ENCODE data around the gene APLNR.
A peak's percentile ranks its signal among the peaks of the same experiment; 100 is the strongest.
"Not testable (repeated sequence)": the region's sequence is repeated elsewhere in the genome, so short reads cannot be mapped to it uniquely, and the experiment has no call there.

Gene APLNR

DNA sequence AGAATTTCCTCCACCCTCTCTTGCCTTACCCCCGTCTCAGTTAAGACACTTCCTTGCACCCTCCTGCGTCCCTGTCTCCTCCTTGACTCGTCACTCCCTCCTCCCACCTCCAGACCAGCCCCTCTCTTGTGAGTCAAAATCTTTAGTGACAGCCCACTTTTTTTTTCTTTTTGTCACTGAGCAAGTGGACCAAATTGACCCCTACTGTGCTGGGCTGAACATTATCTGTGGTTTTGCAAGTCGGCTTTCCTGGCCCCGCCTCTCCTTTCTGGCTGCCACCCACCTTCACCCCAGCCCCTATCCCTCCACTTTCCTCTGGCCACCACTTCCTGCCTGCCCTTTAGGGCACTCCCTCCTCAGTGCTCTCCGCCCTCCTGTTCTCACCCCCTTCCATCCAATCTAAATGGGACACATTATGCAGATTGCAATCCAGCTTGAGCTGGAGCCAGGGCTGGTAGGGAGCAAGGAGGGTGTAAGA is at the start of gene APLNR:
TSS of gene APLNR (minus strand) at position 47 of the 478 bp plus-strand sequence. CDS start 246 bp downstream, outside the sequence.
- DNase-seq (ENCODE audit: low read depth in 2 of 2): no peak

DNA sequence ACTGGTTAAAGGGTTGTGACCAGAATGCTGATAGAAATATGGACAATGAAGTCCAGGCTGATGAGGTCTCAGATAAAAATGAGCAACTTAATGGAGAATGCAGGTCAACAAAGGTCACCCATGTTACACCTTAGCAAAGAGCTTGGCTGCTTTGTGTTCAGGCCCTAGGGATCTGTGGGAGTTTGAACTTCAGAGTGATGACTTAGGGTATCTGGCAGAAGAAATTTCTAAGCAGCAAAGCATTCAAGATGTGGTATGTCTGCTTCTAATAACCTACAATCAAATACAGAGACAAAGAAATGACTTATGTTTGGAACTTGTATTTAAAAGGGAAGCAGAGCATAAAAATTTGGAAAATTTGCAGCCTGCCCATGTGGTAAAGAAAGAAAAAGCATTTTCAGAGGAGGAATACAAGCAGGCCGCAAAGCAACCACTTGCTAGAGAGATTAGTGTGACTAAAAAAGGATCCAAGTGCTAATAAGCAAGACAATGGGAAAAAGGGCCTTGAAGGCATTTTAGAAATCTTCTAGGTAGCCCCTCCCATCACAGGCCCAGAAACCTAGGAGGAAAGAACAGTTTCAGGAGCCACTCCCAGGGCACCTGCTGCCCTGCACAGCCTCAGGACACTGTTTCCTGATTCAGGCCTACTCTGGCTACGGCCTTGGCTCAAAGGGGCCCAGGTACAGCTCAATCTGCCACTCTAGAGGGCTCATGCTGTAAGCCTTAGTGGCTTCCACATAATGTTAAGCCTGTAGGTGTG is 46.4 kb upstream of the APLNR start:
- no peak for DNase-seq (ENCODE audit: low read depth in 2 of 2)

DNA sequence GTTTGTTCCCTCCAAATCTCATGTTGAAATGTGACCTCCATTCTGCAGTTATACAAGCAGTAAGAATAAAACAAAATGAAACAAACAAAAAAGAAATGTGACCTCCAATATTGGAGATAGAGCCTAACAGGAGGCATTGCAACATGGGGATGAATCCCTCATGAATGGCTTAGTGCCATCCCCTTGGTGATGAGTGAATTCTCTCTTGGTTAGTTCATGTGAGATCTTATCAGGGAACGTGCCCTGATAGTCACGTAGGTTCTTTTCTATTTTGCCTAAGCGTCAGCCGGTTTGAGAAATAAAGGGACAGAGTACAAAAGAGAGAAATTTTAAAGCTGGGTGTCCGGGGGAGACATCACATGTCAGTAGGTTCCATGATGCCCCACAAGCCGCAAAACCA is 44.5 kb upstream of the APLNR start:
- not testable (repeated sequence) for DNase-seq (ENCODE audit: low read depth in 2 of 2)

DNA sequence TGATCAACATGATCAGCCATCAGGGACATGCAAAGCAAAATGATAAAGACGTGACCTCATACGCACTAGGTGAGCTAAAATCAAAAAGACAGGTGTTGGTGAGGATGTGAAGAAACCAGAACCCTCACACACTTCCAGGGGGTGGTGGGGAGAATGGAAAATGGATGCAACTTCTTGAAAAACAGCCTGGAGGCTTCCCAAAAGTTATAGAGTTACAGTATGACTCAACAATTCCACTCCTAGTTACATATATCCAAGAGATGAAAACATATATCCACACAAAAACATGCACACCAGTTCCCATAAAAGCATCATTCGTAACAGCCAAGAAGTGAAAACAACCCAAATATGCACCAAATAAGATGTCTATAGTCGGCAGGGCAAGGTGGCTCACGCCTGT is 42.1 kb upstream of the APLNR start:
- no peak for DNase-seq (ENCODE audit: low read depth in 2 of 2)

DNA sequence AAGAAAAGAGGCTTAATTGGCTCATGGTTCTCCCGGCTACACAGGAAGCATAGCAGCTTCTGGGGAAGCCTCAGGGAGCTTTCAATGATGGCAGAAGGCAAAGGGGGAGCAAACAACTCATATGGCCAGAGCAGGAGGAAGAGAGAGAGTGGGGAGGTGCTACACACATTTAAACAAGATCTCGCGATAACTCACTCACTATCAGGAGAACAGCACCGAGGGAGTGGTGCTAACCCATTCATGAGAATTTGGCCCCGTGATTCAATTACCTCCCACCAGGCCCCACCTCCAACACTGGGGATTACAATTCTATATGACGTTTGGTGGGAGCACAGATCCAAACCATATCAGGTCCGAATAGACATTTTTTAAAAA is 41.7 kb upstream of the APLNR start:
- DNase-seq (ENCODE audit: low read depth in 2 of 2): no peak

DNA sequence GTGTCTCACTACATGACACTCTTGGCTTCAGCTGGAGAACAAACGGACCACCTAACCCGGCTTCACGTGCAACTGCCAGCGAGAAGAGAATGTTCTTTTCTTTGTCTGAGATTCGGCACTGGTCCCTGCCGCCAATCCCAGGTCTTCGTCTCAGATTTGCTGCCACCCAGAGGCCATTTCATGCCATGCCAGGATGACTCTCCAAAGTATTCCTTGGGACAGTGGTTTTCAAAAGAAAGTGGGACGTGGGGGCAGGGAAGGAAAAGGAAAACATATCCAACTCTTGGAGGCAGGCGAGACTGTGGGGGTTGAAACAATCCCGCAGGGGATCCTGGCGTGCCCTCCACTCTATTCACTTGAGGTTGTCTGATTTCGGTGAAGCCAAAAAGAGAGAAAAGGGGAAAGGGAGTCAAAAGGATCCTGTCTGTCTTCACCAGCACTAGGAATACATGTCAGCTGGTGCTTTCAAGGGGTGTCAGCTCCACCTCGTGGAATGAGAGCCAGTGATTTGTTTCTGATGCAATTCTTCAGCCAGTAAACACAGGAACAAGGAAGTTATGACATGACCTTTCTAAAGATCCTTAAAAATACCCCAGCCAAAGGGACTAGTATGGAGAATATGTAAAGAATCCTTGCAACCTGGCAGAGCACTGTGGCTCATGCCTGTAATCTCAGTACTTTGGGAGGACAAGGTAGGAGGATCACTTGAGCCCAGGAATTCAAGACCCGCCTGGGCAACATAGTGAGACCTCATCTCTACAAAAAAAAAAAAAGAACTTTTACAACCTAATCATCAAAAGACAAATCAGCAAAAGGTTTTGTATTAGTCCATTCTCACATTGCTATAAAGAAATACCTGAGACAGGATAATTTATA is 41.0 kb upstream of the APLNR start:
- DNase-seq (ENCODE audit: low read depth in 2 of 2): peak in 1 of 2 donors; percentile 39

DNA sequence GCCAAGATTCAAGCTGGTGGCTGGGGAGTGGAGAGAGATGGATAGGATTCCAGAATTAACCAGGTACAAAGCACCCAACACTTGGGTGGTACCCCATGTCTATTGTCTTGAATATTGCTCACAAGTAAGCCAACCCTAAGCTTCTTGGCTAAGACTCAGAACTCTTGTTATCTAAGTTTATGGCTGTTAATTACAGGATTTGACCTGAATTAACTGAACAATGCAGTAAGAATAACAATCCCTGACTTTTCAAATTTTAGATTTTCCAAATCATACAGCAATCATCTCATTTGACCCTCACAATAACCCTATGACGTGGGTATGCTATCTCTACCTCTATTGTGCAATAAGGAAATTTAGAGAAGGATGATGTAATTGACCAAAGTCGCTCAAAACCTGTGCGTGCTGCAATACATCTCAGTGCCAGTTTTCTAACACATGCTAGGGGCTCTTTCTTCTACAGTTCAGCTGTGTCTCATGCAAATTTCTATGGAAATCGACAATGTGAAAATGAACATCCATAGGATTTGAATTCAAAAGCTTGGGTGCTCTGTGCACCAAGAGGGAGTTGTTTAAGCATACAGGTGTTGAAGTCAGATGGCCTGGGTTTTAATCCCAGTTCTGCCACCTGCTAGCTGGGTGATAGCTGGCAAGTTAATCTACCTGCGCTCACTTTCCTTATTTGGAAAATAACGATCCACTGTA is 40.1 kb upstream of the APLNR start:
- no peak for DNase-seq (ENCODE audit: low read depth in 2 of 2)

DNA sequence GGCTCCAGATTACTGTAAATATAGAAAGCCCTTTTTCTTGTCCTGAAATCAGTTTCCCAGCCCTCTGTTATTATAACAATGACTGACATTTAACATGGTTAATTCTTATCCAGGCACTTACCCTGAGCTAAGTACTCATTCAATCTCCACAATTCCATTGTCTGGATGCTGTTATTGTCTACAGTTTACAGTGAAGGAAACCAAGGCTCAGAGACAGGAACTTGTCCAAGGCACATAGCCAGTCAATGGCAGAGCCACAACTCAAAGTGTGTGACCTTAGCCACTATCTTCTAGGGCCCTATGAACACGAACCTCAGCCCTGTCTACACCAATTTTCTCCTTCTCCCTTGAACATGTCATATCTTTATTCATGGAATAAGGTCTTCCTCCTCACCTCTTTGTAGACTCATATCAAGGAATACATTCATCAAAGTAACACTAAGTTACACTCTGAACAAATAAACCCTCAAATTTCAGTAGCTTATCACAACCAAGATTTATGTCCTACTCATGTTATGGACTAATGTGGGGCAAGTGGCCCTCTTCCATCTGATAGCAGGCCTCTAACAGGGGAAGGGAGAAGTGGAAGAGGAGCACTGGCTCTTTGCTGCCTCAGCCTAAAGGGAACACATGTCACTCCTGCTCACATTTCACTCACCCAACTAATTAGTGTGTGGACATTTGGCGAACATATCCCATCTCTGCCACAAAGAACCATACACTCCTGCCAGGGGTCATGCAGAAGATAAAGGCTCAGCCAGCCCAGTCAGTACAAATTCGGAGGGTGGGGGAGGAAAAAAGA is 39.3 kb upstream of the APLNR start:
- no peak for DNase-seq (ENCODE audit: low read depth in 2 of 2)

DNA sequence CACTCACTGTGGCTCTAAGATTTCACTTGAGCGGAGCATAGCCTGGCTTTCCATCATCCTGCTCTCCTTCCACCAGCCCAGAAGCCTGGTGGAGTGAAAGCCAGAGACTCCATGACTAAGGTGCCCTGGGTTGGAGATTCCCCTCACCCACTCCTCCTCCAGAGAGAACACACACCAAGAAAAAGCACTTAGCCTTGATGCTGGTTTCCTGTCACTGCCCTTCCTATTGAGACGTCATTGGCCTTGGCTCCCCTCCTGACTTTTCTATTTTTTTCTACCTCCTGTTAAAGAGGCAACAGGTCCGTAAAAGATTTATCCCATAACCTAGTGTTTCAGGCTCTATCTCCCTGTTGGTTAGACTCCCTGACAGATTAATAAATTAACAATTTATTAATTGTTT is 38.5 kb upstream of the APLNR start:
- no peak for DNase-seq (ENCODE audit: low read depth in 2 of 2)

DNA sequence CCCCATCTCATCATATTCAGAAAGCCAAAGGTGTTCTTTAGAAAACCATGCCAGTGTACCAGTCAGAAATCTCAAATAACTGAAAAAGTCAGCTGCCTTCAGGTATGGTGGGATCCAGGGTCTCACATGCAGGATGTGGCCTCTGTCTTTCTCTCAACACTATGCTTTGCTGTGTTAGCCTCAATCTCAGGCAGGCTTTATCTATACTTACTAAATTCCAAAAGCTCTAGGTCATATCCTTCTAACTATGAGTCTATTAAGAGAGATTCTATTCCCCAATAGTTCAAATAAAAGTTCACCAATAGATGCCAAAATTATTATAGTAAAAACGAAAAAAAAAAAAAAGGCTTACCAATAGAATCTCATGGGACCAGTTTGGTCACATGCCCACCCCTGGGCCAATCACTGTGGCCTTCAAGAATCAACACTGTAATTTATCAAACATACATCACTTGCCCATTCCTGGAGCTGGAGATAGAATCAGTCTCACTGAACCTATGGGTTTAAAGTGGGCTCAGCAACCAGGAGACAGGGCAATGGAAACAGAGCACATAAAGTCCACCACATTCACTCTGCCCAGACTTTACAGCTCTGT is 38.0 kb upstream of the APLNR start:
- no peak for DNase-seq (ENCODE audit: low read depth in 2 of 2)

DNA sequence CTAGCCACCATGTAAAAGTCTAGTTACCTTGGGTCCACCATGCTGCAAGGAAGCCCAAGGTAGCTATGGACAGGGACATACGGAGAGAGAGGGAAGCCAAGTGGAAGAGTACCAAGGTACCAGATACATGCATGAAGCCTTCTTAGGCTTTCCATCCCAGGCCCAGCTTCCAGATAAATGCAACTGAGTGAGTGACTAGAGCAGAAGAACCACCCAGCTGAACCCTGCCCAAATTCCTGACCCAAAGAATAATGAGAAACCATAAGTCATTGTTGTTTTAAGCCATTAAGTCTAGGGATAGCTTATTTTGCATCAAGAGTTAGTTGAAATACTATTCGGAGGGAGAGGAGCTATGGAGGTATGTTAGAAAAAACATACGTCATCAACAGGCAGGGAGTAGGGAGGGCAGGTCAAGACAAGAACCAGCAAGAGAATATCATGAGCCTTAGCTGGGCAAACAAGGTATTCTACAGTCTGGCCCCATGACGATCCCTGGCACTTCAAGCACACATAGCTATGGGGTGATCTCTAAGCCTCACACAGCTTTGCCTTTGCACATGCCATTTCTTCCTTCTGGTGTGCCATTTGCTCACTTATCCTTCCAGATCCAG is 36.5 kb upstream of the APLNR start:
- no peak for DNase-seq (ENCODE audit: low read depth in 2 of 2)

DNA sequence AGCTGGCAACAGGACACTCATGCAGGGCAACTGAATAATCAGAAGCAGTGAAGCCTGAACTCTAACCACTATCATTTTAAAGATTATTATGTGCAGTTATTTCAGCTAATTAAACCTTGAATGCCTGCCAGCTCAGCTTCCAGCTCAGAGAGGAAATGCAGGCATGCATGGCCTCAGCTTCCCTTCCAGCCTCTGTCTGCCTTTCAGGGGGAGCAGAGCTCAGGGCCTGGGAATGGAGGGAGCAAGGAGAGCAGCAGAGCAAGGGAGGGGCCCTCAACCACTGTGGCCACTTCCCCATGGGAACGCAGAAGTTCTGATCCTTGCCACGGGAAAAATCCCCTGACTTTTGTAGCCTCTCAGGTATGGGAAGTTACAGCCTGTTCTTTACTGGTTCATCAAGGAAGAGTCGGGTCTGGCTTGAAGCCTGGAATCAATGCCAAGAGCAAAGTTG is 32.5 kb upstream of the APLNR start:
- no peak for DNase-seq (ENCODE audit: low read depth in 2 of 2)

DNA sequence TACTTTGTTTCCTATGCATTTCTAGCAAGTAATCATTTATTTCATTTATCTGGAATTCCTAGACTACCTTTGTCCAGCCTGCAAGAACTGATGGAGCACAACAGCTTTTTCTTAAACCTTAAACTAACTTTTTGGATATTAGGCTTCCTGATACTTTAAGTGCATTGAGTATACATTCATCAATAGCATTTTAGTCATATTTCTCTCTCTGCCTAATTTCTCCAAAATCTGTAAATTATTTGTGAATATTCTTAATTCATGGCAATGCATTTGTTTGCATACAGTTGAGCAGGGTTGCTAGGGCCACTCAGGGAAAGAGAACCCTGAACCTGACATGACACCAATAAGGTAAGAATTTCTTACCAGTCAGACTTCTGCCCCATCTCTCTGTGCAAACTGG is 29.1 kb upstream of the APLNR start:
- DNase-seq (ENCODE audit: low read depth in 2 of 2): no peak

DNA sequence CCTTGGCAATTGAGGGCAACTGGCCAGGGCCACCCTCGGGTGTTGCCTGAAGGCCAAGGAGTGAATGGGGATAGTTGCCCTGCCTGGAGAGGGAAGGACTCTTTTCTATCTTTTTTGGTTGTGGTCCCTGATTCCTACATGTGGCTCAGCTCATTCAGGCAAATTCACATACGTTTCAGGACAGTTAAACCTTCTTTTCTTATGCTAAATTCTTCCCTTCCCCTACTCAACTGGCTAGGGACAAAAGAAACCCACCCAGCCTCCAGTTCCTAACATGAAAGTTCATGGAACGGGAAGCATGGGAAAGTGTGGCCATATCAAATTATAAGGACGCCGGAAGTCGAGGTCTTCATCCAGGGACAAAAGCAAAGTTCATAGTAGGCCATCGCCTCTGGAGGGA is 26.3 kb upstream of the APLNR start:
- DNase-seq (ENCODE audit: low read depth in 2 of 2): no peak

DNA sequence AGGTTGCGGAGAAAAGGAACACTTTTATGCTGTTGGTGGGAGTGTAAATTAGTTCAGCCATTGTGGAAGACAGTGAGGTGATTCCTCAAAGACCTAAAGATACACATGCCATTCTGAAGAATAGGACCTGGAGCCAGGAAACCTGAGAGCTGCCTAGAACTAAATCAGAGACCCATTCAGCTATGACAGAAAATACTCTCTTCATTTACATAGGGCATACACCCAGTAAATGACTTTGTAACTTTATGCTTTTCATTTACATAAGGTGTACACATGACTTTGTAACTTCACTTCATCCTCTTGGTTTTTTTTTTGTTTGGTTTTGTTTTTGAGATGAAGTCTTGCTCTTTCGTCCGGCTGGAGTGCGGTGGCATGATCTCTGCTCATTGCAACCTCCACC is 25.1 kb upstream of the APLNR start:
- DNase-seq (ENCODE audit: low read depth in 2 of 2): no peak

DNA sequence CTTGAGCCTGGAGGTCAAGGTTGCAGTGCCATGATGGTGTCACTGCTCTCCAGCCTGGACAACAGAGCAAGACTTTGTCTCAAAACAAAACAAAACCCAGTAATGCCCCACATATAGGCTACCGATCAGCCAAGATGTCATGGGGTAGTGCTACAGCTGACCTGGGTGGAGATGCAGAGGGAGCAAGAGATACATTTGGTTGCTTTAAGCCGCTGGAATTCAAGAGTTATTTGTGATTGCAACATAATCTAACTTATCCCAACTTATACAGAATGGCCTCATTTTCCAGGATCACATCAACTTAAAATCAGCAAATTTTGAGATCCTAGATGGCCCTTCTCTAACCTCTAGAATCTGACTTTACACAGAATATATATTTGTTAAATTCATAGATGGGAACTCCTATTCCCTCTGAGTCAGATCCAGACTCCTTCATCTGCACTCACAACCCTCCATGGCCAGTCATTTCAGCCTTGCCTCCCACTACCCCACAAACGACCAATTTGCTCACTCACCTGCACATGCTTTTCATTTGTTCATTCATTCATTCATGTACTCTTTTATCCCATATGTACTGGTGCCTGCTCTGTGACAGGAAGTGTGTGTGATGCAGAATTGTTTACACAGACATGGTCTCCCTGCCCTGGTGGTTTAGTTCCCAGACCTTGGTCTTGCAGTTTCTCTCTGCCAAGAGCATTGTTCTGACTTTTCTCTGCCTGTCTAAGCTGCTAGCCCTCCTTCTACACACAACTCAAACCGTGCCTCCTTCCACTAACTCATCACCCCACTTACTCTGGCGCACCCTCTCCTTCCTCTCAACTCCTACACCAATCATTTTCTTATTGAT is 24.1 kb upstream of the APLNR start:
- DNase-seq (ENCODE audit: low read depth in 2 of 2): no peak

DNA sequence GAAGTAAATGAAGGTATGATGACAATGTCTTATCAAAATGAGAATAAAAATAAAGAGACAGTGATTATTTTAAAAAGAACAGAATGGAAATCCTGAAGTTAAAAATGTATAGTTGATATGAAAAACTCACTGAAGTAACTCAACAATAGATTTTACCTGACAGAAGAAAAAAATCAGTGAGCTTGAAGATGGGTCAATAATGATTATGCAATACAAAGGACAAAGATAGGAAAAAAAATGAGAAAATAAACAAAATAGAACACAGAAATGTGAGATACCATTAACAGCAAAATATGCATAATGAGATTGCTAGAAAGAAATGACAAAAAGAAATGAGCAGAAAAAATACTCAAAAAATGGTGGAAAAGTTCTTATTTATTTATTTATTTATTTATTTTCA is 19.1 kb upstream of the APLNR start:
- no peak for DNase-seq (ENCODE audit: low read depth in 2 of 2)

DNA sequence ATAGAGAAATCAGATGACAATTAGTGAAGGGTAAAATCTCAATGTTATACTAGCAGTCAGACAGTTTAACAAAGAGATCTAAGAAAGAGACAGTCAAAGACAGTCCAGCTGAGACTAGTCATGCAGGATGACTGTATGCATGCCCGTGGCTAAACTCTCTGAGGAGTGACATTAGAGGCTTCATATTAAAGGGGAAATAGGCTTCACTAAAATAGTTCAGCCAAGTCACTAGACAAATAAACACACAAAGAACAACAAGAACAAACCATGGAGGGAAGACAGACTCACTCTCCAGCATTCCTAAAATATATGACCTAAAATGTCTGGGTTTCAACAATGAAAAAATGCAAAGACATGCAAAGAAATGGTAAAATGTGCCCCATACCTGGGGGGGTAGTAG is 18.6 kb upstream of the APLNR start:
- no peak for DNase-seq (ENCODE audit: low read depth in 2 of 2)

DNA sequence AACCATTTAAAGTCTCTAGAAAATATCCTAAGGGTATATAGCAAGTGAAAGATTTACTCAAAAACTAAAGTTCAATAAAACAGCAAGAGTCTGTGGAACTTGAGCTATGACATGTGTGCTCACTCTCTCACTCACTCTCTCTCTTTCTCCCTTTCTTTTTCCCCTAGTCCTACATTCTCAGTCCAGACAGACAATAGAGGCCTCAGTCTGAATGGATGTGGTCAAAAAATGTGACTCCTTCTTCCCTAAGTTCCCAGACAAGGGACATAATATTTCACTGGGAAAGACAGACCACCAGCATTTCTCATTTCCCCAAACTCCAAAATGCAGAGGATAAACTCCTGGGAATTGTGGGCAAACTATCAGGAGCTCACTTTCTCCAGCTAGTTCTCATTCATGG is 17.6 kb upstream of the APLNR start:
- DNase-seq (ENCODE audit: low read depth in 2 of 2): no peak
